H1 (cell line): Measurements from ENCODE around the gene ACTRT3. TPM values are rescaled to one million over a fixed set of nuclear protein-coding genes. Genes with fewer than 3 reads are reported as not detected.

Experiments
- BRCA1 ChIP-seq: IDR thresholded peaks from 2 replicates; pipeline ENCODE4 v1.6.1; 2012; ENCODE audit warnings: low read depth, low read length, improper control_type of control experiment
- CHD1 ChIP-seq: IDR thresholded peaks from 2 replicates; pipeline ENCODE4 v1.6.1; 2012; ENCODE audit warnings: low read depth, low read length, improper control_type of control experiment
- CREB1 ChIP-seq: IDR thresholded peaks from 2 replicates; pipeline ENCODE4 v1.6.1; 2012; ENCODE audit warnings: inconsistent platforms
- CTBP2 ChIP-seq: IDR thresholded peaks from 2 replicates; pipeline ENCODE4 v1.7.0; 2011; ENCODE audit warnings: borderline replicate concordance, mild to moderate bottlenecking, moderate library complexity, mixed read lengths, low read length; ENCODE audit not compliant: insufficient read depth, insufficient read length
- EZH2 ChIP-seq: fragments of 200-600 bp; sonication (generic); IDR thresholded peaks from 2 replicates; pipeline ENCODE4 v1.7.1; 2012; ENCODE audit warnings: low read depth, mild to moderate bottlenecking, moderate library complexity, low read length, inconsistent platforms; ENCODE audit not compliant: severe bottlenecking
- GTF2F1 ChIP-seq: IDR thresholded peaks from 2 replicates; pipeline ENCODE4 v1.6.1; 2012; ENCODE audit warnings: low read depth, low read length, improper control_type of control experiment, borderline replicate concordance
- KDM4A ChIP-seq: IDR thresholded peaks from one replicate; pipeline ENCODE4 v1.7.1; 2012; ENCODE audit warnings: low read depth, mild to moderate bottlenecking, moderate library complexity, low read length, inconsistent platforms; ENCODE audit not compliant: severe bottlenecking
- POLR2AphosphoS5 ChIP-seq: IDR thresholded peaks from 2 replicates; pipeline ENCODE4 v1.6.1; 2011; ENCODE audit warnings: low read depth, low read length
- RAD21 ChIP-seq, 2 experiments: IDR thresholded peaks in 1 of 2; conservative IDR thresholded peaks in 1 of 2; 2 replicates each; pipeline ENCODE4 v1.6.1; 2011; ENCODE audit warnings: low read depth in 2 of 2, low read length in 2 of 2, improper control_type of control experiment in 1 of 2, inconsistent platforms in 1 of 2, mild to moderate bottlenecking in 1 of 2, moderate library complexity in 1 of 2
- SIN3A ChIP-seq, 2 experiments: IDR thresholded peaks in 1 of 2; conservative IDR thresholded peaks in 1 of 2; 2 replicates each; pipeline ENCODE4 v1.6.1; 2011 to 2012; ENCODE audit warnings: low read length in 2 of 2, improper control_type of control experiment in 1 of 2, low read depth in 1 of 2, mild to moderate bottlenecking in 1 of 2
- SIRT6 ChIP-seq: IDR thresholded peaks from one replicate; pipeline ENCODE4 v1.7.1; 2012; ENCODE audit warnings: low read length, inconsistent platforms
- SP1 ChIP-seq: IDR thresholded peaks from 2 replicates; pipeline ENCODE4 v1.6.1; 2011; ENCODE audit warnings: low read depth, low read length
- SRF ChIP-seq: IDR thresholded peaks from 2 replicates; pipeline ENCODE4 v1.6.1; 2011; ENCODE audit warnings: mild to moderate bottlenecking, low read depth, low read length, moderate library complexity
- SUZ12 ChIP-seq: fragments of 200-600 bp; sonication (generic); IDR thresholded peaks from 2 replicates; pipeline ENCODE4 v1.6.1; 2012; ENCODE audit warnings: mild to moderate bottlenecking, inconsistent platforms, low read length, moderate library complexity, mixed read lengths
- TAF7 ChIP-seq: optimal IDR thresholded peaks from 2 replicates; pipeline ENCODE3; 2011; ENCODE audit warnings: low read depth, mild to moderate bottlenecking, inconsistent platforms, low read length, moderate library complexity, borderline replicate concordance
- TBP ChIP-seq: IDR thresholded peaks from 2 replicates; pipeline ENCODE4 v1.6.1; 2011; ENCODE audit warnings: low read depth, low read length, improper control_type of control experiment
- TCF12 ChIP-seq: IDR thresholded peaks from 2 replicates; pipeline ENCODE4 v1.6.1; 2011; ENCODE audit warnings: low read depth, mild to moderate bottlenecking, low read length
- polyA plus RNA-seq, 7 experiments: library from polyadenylated mRNA; depleted of rRNA in 3 of 7; stranded (reverse) in 5 of 7; unstranded in 2 of 7; fragments of >200 nt in 5 of 7; fragments of 200-250 nt in 2 of 7; gene quantifications; 1 replicate in 5 of 7; 2 replicates in 1 of 7; 4 replicates in 1 of 7; pipeline versions ENCODE4 v1.2.1 to v1.2.3, GENCODE V29; 2011 to 2013; ENCODE audit warnings: missing spikeins in 2 of 7, mixed read lengths in 2 of 7
- total RNA-seq: library from RNA; stranded (reverse); fragmentation: NEBNext Ultra II Directional; extraction: Animal tissue kit (Norgen Biotek cat#: 25700); gene quantifications from 2 replicates; pipeline ENCODE4 v1.2.1, GENCODE V29; 2021
- TF ChIP-seq, protein P1 (sequence below): IDR thresholded peaks from 2 replicates; pipeline ENCODE4 v1.6.1; 2011; ENCODE audit warnings: low read depth, mild to moderate bottlenecking, low read length; ENCODE audit not compliant: insufficient read depth

ACTRT3 gene
- total and polyA plus RNA-seq, 2 of the 8 experiments (the other 6 are each of a cell fraction or from before 2014, with no cell fraction given), result 3.4 to 5.9 TPM

DNA sequence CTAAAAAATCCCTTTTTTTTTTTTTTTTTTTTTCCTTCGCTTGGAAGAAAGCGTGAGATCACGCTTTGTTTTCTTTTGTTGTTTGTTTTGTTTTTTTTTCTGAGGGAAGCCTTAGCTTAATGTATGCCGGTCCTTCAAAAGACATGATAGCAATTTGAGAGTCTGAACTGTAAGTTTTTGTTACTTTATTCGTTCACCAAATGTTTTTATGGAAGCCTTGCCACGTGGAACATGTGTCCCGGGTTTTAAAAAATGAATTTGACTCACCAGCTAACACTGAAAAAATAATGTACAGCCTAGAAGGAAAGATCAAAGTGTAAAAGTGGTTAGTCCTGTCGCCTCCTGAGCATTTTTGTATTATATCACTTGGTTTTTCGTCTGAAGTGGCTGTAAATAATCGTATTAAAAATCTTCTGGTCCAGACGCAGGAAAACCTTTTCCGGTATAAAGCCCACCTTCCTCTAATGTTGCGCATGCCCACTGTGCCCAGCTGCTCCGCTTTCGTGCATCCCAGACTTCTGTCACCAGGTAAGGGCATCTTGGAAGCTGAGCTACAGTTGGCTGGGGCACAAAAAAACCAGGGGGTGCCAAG, 3.0 kb upstream of the ACTRT3 start (continued):
- TF ChIP-seq CHD1 (no peak), SP1 (no peak), GTF2F1 (no peak), RAD21 (IDR thresholded peaks at IDR 0.05 in 1 of 2, conservative IDR thresholded peaks at IDR 0.05 in 1 of 2; ENCODE audit: low read depth in 2 of 2, low read length in 2 of 2) (no peak), BRCA1 (no peak), EZH2 (no peak), CREB1 (no peak), TBP (no peak), SIRT6 (no peak), SUZ12 (no peak), CTBP2 (no peak), SRF (no peak), TCF12 (no peak), KDM4A (no peak), SIN3A (conservative IDR thresholded peaks at IDR 0.05 in 1 of 2, IDR thresholded peaks at IDR 0.05 in 1 of 2; ENCODE audit: low read depth in 1 of 2, low read length in 2 of 2) (0 out of 4 replicates have a peak, but pooled peaks of 1 of the 2 experiments have one; percentile 29), TAF7 (no peak), POLR2AphosphoS5 (no peak; the same call in 1 of the 2 replicates)
- TF ChIP-seq, protein P1, sequence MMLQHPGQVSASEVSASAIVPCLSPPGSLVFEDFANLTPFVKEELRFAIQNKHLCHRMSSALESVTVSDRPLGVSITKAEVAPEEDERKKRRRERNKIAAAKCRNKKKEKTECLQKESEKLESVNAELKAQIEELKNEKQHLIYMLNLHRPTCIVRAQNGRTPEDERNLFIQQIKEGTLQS, result no peak
